GM12878 (cell line): ENCODE measurements around the gene NUP85. TPM values are rescaled to one million over a fixed set of nuclear protein-coding genes. Genes with fewer than 3 reads are reported as not detected.
A peak's percentile ranks its signal among the peaks of the same experiment; 100 is the strongest.

Source experiments
- ATAC-seq: fragments of 200-7000 bp; cut with Tn5 transposase; 3 replicates; pipeline ENCODE4 v1.9.1; 2020; ENCODE audit warnings: mild to moderate bottlenecking, moderate library complexity
- BruUV-seq: library from RNA; stranded (reverse); fragments of 400-500 nt; replicated peaks from 2 replicates; lab custom pipeline; 2021; lab: Mats Ljungman, UMichigan
- CTCF ChIA-PET: fragments of 300-600 bp; sonication (Branson Sonifier 250); formaldehyde crosslinking; extraction: SDS; loops from one replicate; lab custom pipeline; 2021; ENCODE audit warnings: inconsistent platforms; lab: Yijun Ruan, JAX
- POLR2A ChIA-PET: fragments of 350-600 bp; formaldehyde crosslinking; extraction: SDS; loops from one replicate; lab custom pipeline; 2021; ENCODE audit warnings: inconsistent platforms; lab: Charles Lee
- RAD21 ChIA-PET: fragments of 300-600 bp; sonication (Branson Sonifier 250); formaldehyde crosslinking; loops from one replicate; lab custom pipeline; 2023; ENCODE audit warnings: antibody characterized with exemption; ENCODE audit not compliant: unreplicated experiment; lab: Charles Lee
- SMC1A ChIA-PET: fragments of 300-600 bp; sonication (Branson Sonifier 250); formaldehyde crosslinking; loops from one replicate; lab custom pipeline; 2023; ENCODE audit not compliant: unreplicated experiment, uncharacterized antibody; lab: Charles Lee
- DNase-seq: peaks from one replicate; pipeline ENCODE4 v3.0.0-alpha.2; 2011; ENCODE audit warnings: low read depth, low spot score
- FAIRE-seq: peaks from 3 replicates; lab custom pipeline; 2011; peaks lifted over from hg19 to GRCh38; lab: Jason Lieb, UNC
- H2AFZ ChIP-seq: 2 replicates; pipeline ENCODE4 v1.6.0; 2011; ENCODE audit warnings: low read depth, low read length, control low read depth; ENCODE audit not compliant: control insufficient read depth
- H3K27ac ChIP-seq: 2 replicates; pipeline ENCODE4 v1.5.1; 2011; ENCODE audit warnings: control low read depth; ENCODE audit not compliant: control insufficient read depth, insufficient read depth
- H3K27me3 ChIP-seq, 2 experiments: replicated peaks in 1 of 2; 2 replicates each; pipeline versions ENCODE4 v1.6.0 to v1.6.1; 2011; ENCODE audit warnings: low read length in 1 of 2; ENCODE audit not compliant: control insufficient read depth in 2 of 2, insufficient read depth in 2 of 2
- H3K36me3 ChIP-seq, 2 experiments: 2 replicates each; pipeline ENCODE4 v1.5.1; 2011; ENCODE audit warnings: low read length in 1 of 2; ENCODE audit not compliant: control insufficient read depth in 2 of 2, insufficient read depth in 2 of 2
- H3K4me1 ChIP-seq: 2 replicates; pipeline ENCODE4 v1.6.1; 2011; ENCODE audit warnings: mild to moderate bottlenecking, low read length, moderate library complexity, mixed read lengths; ENCODE audit not compliant: control insufficient read depth, insufficient read depth
- H3K4me2 ChIP-seq: 2 replicates; pipeline ENCODE4 v1.6.0; 2011; ENCODE audit warnings: control low read depth; ENCODE audit not compliant: control insufficient read depth, insufficient read depth
- H3K4me3 ChIP-seq: fragments of 200-600 bp; sonication (generic); 2 replicates; pipeline ENCODE4 v1.5.1; 2016
- H3K79me2 ChIP-seq: 2 replicates; pipeline ENCODE4 v1.6.0; 2011; ENCODE audit warnings: low read length; ENCODE audit not compliant: control insufficient read depth, insufficient read depth
- H3K9ac ChIP-seq: 2 replicates; pipeline ENCODE4 v1.8.0; 2011; ENCODE audit warnings: low read length, control low read depth, mixed read lengths; ENCODE audit not compliant: control insufficient read depth, insufficient read depth
- H3K9me3 ChIP-seq: replicated peaks from 3 replicates; pipeline ENCODE4 v1.5.1; 2011; ENCODE audit warnings: mild to moderate bottlenecking, low read length; ENCODE audit not compliant: control insufficient read depth, insufficient read depth
- H4K20me1 ChIP-seq: 2 replicates; pipeline ENCODE4 v1.6.0; 2011; ENCODE audit not compliant: control insufficient read depth, insufficient read depth
- BRCA1 ChIP-seq: IDR thresholded peaks from 2 replicates; pipeline ENCODE4 v1.6.1; 2011; ENCODE audit warnings: low read depth, low read length, improper control_type of control experiment
- CREM ChIP-seq: IDR thresholded peaks from 2 replicates; pipeline ENCODE4 v1.6.1; 2014; ENCODE audit warnings: antibody characterized with exemption, low read depth
- IKZF1 ChIP-seq: fragments of 450-650 bp; conservative IDR thresholded peaks from 2 replicates; pipeline ENCODE4 v1.6.1; 2017; ENCODE audit warnings: antibody characterized with exemption, mild to moderate bottlenecking
- MYB ChIP-seq: fragments of 150-350 bp; IDR thresholded peaks from 2 replicates; pipeline ENCODE4 v1.6.1; 2014; ENCODE audit warnings: mild to moderate bottlenecking, low read depth, low read length, borderline replicate concordance
- NFXL1 ChIP-seq: fragments of 450-650 bp; IDR thresholded peaks from 2 replicates; pipeline ENCODE4 v1.6.1; 2017; ENCODE audit warnings: antibody characterized with exemption, mild to moderate bottlenecking, borderline replicate concordance
- PAX8 ChIP-seq: fragments of 450-650 bp; IDR thresholded peaks from 2 replicates; pipeline ENCODE4 v1.6.1; 2017; ENCODE audit warnings: mild to moderate bottlenecking, moderate library complexity
- RAD21 ChIP-seq: IDR thresholded peaks from 2 replicates; pipeline ENCODE4 v1.6.1; 2011; ENCODE audit warnings: mild to moderate bottlenecking, low read depth, low read length, moderate library complexity; ENCODE audit not compliant: insufficient read depth
- SKIL ChIP-seq: fragments of 450-650 bp; IDR thresholded peaks from 2 replicates; pipeline ENCODE4 v1.6.1; 2017; ENCODE audit warnings: mild to moderate bottlenecking, low read depth, inconsistent platforms; ENCODE audit not compliant: poor library complexity, severe bottlenecking
- WGBS: methylation state at CpG from one replicate; pipeline ENCODE4 v1.1.6; 2016; ENCODE audit warnings: low lambda C conversion rate; ENCODE audit not compliant: insufficient replicate concordance, insufficient coverage; ENCODE audit errors: missing lambda C conversion rate; 5-methylcytosine and 5-hydroxymethylcytosine counted together
- in situ Hi-C: fragments of 300-500 bp; cut with MboI; formaldehyde crosslinking; loops from 9 replicates; pipeline ENCODE4 v1.14.3; 2018; ENCODE audit warnings: mixed read lengths
- intact Hi-C: fragments of 100-400 bp; cut with micrococcal nuclease; formaldehyde crosslinking; loops from one replicate; pipeline ENCODE4 v1.14.2; 2022; ENCODE audit not compliant: unreplicated experiment
- polyA plus RNA-seq, 11 experiments: library from polyadenylated mRNA; depleted of rRNA in 4 of 11; unstranded in 6 of 11; stranded (reverse) in 5 of 11; fragments of >200 nt; fragmentation: Nextera tagmentation in 4 of 11; fragmentation: Illumina TruSeq in 1 of 11; extraction: Ambion mirVana in 4 of 11; extraction: Trizol in 1 of 11; gene quantifications; 1 replicate in 1 of 11; 2 replicates in 10 of 11; pipeline versions ENCODE4 v1.2.1 to v1.2.3, GENCODE V29; 2011 to 2016; ENCODE audit warnings: inconsistent platforms in 2 of 11, missing spikeins in 2 of 11, low read depth in 1 of 11
- total RNA-seq, 4 experiments: library from RNA; depleted of rRNA in 3 of 4; stranded (reverse); fragments of >200 nt in 3 of 4; fragmentation: Illumina TruSeq in 1 of 4; extraction: Trizol in 1 of 4; gene quantifications; 2 replicates each; pipeline versions ENCODE4 v1.2.1 to v1.2.3, GENCODE V29; 2013 to 2021
- TF ChIP-seq, protein P1 (sequence below): fragments of 450-650 bp; formaldehyde crosslinking; IDR thresholded peaks from 2 replicates; pipeline ENCODE4 v1.4.0; 2020; ENCODE audit warnings: mild to moderate bottlenecking, moderate library complexity
- TF ChIP-seq, protein P2 (sequence below): IDR thresholded peaks from 2 replicates; pipeline ENCODE4 v1.6.1; 2011; ENCODE audit warnings: borderline replicate concordance, low read depth, mild to moderate bottlenecking, moderate library complexity, low read length; ENCODE audit not compliant: insufficient read depth, poor library complexity, severe bottlenecking
- TF ChIP-seq, protein P3 (sequence below): IDR thresholded peaks from 2 replicates; pipeline ENCODE4 v1.6.1; 2011; ENCODE audit warnings: mild to moderate bottlenecking, low read depth, low read length, moderate library complexity; ENCODE audit not compliant: insufficient replicate concordance
- TF ChIP-seq, protein P4 (sequence below): fragments of 450-650 bp; formaldehyde crosslinking; IDR thresholded peaks from 2 replicates; pipeline ENCODE4 v1.4.0; 2022; ENCODE audit warnings: mild to moderate bottlenecking, moderate library complexity

NUP85 gene
- total and polyA plus RNA-seq, 10 of the 15 experiments (the other 5 are each of a cell fraction or from before 2014, with no cell fraction given): 54.0 to 135 (median 95.4) TPM

DNA sequence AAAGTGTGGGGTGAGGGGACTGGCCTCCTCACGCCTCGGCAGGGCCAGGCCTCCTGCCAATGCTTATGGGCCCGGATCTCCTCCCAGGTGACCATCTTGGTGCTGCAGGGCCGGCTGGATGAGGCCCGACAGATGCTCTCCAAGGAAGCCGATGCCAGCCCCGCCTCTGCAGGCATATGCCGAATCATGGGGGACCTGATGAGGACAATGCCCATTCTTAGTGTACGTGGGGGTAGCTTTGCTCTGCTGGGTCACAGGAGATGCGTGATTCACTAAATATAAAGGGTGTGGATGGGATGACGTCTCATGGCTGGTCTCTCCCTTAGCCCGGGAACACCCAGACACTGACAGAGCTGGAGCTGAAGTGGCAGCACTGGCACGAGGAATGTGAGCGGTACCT, 19.5 kb downstream of the NUP85 start:
- Histone ChIP-seq H3K9me3 (no peaks in the 10 kb centered on the region), H2AFZ (no peak overlapping the region), H3K27me3 (no peaks in the 10 kb centered on the region), H3K4me1 (no peaks in the 10 kb centered on the region), H4K20me1 (no peaks in the 10 kb centered on the region), H3K79me2 (no peaks in the 10 kb centered on the region), H3K36me3 (peaks cover 23 to 32% of the 10 kb centered on the region in 2 experiments), H3K4me3 (no peak overlapping the region), H3K9ac (no peak overlapping the region), H3K27ac (no peak overlapping the region), H3K4me2 (no peak overlapping the region)
- ATAC-seq (no peak), DNase-seq (no peak), FAIRE-seq (no peak)
- intact Hi-C loops: no loop called here
- ChIA-PET RAD21 (no interaction called here), POLR2A (no interaction called here), CTCF (interaction anchor here (2.3 kb wide), 1 partner anchor 25 kb away, joined by 5 read pairs; no protein-coding TSS in a partner anchor), SMC1A (no interaction called here)
- TSS peak; percentile 28 for BruUV-seq
- 90% methylated on average over 14 of the region's 14 CpGs for WGBS
- in situ Hi-C loops: no loop called here
- TF ChIP-seq RAD21 (no peak), BRCA1 (no peak), SKIL (no peak), CREM (no peak), NFXL1 (no peak), IKZF1 (no peak), PAX8 (no peak), MYB (no peak)
- TF ChIP-seq, protein P1, sequence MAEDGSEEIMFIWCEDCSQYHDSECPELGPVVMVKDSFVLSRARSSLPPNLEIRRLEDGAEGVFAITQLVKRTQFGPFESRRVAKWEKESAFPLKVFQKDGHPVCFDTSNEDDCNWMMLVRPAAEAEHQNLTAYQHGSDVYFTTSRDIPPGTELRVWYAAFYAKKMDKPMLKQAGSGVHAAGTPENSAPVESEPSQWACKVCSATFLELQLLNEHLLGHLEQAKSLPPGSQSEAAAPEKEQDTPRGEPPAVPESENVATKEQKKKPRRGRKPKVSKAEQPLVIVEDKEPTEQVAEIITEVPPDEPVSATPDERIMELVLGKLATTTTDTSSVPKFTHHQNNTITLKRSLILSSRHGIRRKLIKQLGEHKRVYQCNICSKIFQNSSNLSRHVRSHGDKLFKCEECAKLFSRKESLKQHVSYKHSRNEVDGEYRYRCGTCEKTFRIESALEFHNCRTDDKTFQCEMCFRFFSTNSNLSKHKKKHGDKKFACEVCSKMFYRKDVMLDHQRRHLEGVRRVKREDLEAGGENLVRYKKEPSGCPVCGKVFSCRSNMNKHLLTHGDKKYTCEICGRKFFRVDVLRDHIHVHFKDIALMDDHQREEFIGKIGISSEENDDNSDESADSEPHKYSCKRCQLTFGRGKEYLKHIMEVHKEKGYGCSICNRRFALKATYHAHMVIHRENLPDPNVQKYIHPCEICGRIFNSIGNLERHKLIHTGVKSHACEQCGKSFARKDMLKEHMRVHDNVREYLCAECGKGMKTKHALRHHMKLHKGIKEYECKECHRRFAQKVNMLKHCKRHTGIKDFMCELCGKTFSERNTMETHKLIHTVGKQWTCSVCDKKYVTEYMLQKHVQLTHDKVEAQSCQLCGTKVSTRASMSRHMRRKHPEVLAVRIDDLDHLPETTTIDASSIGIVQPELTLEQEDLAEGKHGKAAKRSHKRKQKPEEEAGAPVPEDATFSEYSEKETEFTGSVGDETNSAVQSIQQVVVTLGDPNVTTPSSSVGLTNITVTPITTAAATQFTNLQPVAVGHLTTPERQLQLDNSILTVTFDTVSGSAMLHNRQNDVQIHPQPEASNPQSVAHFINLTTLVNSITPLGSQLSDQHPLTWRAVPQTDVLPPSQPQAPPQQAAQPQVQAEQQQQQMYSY (CRISPR knock-in tag): no peak
- TF ChIP-seq, protein P2, sequence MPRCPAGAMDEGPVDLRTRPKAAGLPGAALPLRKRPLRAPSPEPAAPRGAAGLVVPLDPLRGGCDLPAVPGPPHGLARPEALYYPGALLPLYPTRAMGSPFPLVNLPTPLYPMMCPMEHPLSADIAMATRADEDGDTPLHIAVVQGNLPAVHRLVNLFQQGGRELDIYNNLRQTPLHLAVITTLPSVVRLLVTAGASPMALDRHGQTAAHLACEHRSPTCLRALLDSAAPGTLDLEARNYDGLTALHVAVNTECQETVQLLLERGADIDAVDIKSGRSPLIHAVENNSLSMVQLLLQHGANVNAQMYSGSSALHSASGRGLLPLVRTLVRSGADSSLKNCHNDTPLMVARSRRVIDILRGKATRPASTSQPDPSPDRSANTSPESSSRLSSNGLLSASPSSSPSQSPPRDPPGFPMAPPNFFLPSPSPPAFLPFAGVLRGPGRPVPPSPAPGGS: no peak
- TF ChIP-seq, protein P3, sequence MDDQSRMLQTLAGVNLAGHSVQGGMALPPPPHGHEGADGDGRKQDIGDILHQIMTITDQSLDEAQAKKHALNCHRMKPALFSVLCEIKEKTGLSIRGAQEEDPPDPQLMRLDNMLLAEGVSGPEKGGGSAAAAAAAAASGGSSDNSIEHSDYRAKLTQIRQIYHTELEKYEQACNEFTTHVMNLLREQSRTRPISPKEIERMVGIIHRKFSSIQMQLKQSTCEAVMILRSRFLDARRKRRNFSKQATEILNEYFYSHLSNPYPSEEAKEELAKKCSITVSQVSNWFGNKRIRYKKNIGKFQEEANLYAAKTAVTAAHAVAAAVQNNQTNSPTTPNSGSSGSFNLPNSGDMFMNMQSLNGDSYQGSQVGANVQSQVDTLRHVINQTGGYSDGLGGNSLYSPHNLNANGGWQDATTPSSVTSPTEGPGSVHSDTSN: no peak
- TF ChIP-seq, protein P4, sequence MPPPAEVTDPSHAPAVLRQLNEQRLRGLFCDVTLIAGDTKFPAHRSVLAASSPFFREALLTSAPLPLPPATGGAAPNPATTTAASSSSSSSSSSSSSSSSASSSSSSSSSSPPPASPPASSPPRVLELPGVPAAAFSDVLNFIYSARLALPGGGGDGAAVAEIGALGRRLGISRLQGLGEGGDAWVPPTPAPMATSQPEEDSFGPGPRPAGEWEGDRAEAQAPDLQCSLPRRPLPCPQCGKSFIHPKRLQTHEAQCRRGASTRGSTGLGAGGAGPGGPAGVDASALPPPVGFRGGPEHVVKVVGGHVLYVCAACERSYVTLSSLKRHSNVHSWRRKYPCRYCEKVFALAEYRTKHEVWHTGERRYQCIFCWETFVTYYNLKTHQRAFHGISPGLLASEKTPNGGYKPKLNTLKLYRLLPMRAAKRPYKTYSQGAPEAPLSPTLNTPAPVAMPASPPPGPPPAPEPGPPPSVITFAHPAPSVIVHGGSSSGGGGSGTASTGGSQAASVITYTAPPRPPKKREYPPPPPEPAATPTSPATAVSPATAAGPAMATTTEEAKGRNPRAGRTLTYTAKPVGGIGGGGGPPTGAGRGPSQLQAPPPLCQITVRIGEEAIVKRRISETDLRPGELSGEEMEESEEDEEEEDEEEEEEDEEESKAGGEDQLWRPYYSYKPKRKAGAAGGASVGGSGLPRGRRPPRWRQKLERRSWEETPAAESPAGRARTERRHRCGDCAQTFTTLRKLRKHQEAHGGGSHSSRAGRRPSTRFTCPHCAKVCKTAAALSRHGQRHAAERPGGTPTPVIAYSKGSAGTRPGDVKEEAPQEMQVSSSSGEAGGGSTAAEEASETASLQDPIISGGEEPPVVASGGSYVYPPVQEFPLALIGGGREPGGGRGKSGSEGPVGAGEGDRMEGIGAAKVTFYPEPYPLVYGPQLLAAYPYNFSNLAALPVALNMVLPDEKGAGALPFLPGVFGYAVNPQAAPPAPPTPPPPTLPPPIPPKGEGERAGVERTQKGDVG (CRISPR knock-in tag): no peak
